GM19463 (cell line): ENCODE measurements around the gene ZMYND19.
"Not testable (repeated sequence)": the region's sequence is repeated elsewhere in the genome, so short reads cannot be mapped to it uniquely, and the experiment has no call there.

ENCODE experiments used
- ATAC-seq: cut with Tn5 transposase; IDR thresholded peaks from one replicate; pipeline ENCODE4 v1.9.1; 2021; ENCODE audit warnings: mild to moderate bottlenecking, moderate library complexity; ENCODE audit not compliant: unreplicated experiment

ZMYND19 gene

GRCh38 chr9:137564134-137564533 lies 26.2 kb downstream of the ZMYND19 start:
- no peak for ATAC-seq

GRCh38 chr9:137558127-137558526 lies 32.2 kb downstream of the ZMYND19 start:
- ATAC-seq, result no peak

GRCh38 chr9:137556069-137556838 lies 34.1 kb downstream of the ZMYND19 start:
- no peak for ATAC-seq

GRCh38 chr9:137555179-137555578 lies 35.1 kb downstream of the ZMYND19 start:
- ATAC-seq, result no peak

- ATAC-seq, result no peak
Measured at GRCh38 chr9:137554349-137554748, 36.0 kb downstream of the ZMYND19 start.

- not testable (repeated sequence) for ATAC-seq
Measured at GRCh38 chr9:137553654-137554053, 36.7 kb downstream of the ZMYND19 start.

- ATAC-seq, result peak; percentile 24
Measured at GRCh38 chr9:137552022-137552768, 38.1 kb downstream of the ZMYND19 start.

- peak; percentile 85 for ATAC-seq
Measured at GRCh38 chr9:137551264-137552021, 38.9 kb downstream of the ZMYND19 start, which contains the start of gene MRPL41. Gene MRPL41 (plus strand): TSS chr9:137551879. CDS start chr9:137552082, 203 bp downstream.

- not testable (repeated sequence) for ATAC-seq
Measured at GRCh38 chr9:137550958-137551263, 39.4 kb downstream of the ZMYND19 start.

- no peak for ATAC-seq
Measured at GRCh38 chr9:137550231-137550621, 40.1 kb downstream of the ZMYND19 start, which contains the start of gene PNPLA7. Gene PNPLA7 (minus strand): TSS chr9:137550402. CDS start chr9:137550197, 205 bp downstream.

GRCh38 chr9:137547687-137548543 lies 42.4 kb downstream of the ZMYND19 start:
- ATAC-seq, result no peak

- no peak for ATAC-seq
Measured at GRCh38 chr9:137545123-137545522, 45.2 kb downstream of the ZMYND19 start.

- no peak for ATAC-seq
Measured at GRCh38 chr9:137544176-137544760, 46.0 kb downstream of the ZMYND19 start.

- no peak for ATAC-seq
Measured at GRCh38 chr9:137543237-137543963, 46.9 kb downstream of the ZMYND19 start.

GRCh38 chr9:137542486-137542885 lies 47.8 kb downstream of the ZMYND19 start:
- ATAC-seq, result no peak

- ATAC-seq, result no peak
Measured at GRCh38 chr9:137540536-137540935, 49.8 kb downstream of the ZMYND19 start.

- ATAC-seq, result no peak
Measured at GRCh38 chr9:137538058-137538457, 52.3 kb downstream of the ZMYND19 start.

GRCh38 chr9:137536594-137537131 lies 53.6 kb downstream of the ZMYND19 start:
- ATAC-seq, result not testable (repeated sequence)

GRCh38 chr9:137535120-137535428 lies 55.2 kb downstream of the ZMYND19 start:
- ATAC-seq, result no peak
